Measurements from ENCODE around the gene GGT6.
"Not testable (repeated sequence)": the region's sequence is repeated elsewhere in the genome, so short reads cannot be mapped to it uniquely, and the experiment has no call there.

Gene GGT6

DNA sequence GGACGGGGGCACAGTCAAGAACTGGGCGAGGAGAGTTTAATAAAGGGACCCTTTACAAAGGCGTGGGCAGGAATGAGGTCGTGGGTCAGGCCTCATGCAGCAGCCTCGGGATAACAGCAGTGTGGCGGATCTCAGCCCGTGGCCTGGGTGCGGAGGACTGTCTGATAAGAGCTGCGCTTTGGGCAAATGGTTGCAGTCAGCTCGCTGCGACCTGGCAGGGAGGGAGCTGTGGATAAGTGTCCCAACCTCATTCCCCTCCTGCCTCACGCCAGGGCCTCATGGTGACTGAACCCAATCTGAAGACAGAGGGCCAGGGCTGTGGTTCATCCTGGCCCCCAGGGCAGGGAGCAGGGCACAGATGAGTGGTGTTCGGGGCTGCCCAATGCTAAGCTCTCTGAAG is 37.6 kb upstream of the GGT6 start:
- no peak overlapping the region for H3K4me3 ChIP-seq (ENCODE audit: low read depth, low read length)
- no peak for DNase-seq (ENCODE audit: low read depth)

DNA sequence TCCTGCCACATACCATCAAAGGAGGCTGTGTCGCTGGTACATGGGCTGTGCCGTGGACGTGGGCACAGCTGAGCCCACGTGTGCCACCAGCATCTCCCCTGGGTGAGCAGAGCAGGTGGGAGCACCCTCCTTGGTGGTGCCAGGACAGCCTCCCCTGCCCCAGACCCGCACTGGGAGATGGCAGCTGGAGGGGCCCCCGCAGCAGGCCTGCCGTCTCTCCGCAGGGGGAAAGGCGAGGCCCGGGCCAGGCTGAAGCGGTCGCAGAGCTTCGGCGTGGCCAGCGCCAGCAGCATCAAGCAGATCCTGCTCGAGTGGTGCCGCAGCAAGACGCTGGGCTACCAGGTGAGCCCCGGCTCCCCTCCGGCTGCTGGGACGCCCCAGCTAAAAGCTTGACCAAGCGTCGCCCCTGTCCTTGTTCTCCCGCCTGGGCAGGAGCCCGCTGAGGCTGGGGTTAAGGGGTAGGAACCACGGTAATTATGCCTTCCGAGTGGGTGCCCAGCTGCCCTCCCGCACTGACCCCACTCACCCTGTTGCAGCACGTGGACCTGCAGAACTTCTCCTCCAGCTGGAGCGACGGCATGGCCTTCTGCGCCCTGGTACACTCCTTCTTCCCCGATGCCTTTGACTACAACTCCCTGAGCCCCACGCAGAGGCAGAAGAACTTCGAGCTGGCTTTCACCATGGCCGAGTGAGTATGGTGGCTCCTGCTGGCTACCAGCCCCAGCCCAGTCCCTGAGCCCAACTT is 36.4 kb upstream of the GGT6 start:
- in situ Hi-C loops (cut with HindIII; ENCODE audit: low sequenced_read_pairs), result no loop called here
- H3K4me3 ChIP-seq (ENCODE audit: low read depth, low read length), result no peak overlapping the region
- no peak for DNase-seq (ENCODE audit: low read depth)

More for the DNA sequence above, 37.6 kb upstream of the GGT6 start:
- TF ChIP-seq, protein P1, sequence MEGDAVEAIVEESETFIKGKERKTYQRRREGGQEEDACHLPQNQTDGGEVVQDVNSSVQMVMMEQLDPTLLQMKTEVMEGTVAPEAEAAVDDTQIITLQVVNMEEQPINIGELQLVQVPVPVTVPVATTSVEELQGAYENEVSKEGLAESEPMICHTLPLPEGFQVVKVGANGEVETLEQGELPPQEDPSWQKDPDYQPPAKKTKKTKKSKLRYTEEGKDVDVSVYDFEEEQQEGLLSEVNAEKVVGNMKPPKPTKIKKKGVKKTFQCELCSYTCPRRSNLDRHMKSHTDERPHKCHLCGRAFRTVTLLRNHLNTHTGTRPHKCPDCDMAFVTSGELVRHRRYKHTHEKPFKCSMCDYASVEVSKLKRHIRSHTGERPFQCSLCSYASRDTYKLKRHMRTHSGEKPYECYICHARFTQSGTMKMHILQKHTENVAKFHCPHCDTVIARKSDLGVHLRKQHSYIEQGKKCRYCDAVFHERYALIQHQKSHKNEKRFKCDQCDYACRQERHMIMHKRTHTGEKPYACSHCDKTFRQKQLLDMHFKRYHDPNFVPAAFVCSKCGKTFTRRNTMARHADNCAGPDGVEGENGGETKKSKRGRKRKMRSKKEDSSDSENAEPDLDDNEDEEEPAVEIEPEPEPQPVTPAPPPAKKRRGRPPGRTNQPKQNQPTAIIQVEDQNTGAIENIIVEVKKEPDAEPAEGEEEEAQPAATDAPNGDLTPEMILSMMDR (IDR thresholded peaks at IDR 0.05; ENCODE audit: low read depth, low read length, missing control alignments), result no peak
- in situ Hi-C loops (cut with HindIII; ENCODE audit: low sequenced_read_pairs), result no loop called here

DNA sequence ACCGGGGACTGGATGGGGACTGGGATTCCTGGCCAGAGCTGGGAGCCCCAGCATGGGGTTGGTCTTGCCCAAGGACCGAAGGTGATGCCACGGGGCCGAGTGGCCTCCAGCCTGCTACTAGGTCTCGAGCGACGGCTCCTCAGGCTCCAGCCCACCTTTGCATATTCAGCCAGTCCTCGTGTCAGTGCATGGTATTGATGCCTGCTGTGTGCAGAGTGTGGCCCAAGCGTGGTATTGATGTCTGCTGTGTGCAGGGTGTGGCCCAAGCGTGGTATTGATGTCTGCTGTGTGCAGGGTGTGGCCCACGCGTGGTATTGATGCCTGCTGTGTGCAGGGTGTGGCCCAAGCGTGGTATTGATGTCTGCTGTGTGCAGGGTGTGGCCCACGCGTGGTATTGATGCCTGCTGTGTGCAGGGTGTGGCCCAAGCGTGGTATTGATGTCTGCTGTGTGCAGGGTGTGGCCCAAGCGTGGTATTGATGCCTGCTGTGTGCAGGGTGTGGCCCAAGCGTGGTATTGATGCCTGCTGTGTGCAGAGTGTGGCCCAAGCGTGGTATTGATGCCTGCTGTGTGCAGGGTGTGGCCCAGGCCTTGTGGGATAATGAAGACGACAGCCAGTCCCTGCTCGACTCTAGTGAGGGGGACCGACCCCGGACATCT is 35.4 kb upstream of the GGT6 start:
- H3K4me3 ChIP-seq (ENCODE audit: low read depth, low read length); DNase-seq (ENCODE audit: low read depth); in situ Hi-C loops (cut with HindIII; ENCODE audit: low sequenced_read_pairs): not testable (repeated sequence)

More for the DNA sequence above, 36.4 kb upstream of the GGT6 start:
- TF ChIP-seq, protein P1 (IDR thresholded peaks at IDR 0.05; ENCODE audit: low read depth, low read length, missing control alignments), result no peak

DNA sequence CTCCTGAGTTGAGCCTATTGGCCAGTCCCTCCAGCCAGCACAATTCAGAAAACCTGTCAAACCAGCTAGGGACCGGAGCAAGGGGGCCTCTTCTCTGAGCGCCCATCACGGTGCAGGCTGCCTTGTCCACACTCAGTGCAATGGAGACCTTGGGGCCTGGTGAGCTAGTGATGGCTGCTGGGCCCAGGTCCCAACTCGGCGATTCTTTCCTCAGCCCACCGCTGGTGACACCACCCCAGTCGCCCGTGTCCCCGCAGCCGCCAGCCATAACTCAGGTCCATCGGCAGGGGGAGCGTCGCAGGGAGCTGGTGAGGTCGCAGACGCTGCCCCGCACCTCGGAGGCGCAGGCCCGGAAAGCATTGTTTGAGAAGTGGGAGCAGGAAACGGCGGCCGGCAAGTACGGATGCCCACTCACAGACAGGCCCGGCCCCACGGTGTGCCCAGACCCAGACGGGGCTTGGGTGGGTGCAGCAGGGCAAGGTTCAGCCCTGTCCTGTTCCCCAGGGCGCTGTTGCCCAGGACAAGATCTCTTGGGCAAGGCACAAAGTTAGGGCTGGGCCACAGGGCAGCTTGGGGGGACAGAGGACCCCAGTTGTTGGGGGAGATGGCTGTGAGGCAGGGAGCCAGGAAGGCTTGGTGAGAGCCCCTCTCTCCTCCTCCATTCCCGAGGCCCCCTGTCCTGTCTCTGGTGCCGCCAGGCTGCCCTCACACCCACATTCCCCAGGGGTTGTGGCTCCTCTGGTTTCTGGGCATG is 34.7 kb upstream of the GGT6 start:
- in situ Hi-C loops (cut with HindIII; ENCODE audit: low sequenced_read_pairs), result no loop called here
- TF ChIP-seq, protein P1 (IDR thresholded peaks at IDR 0.05; ENCODE audit: low read depth, low read length, missing control alignments), result peak; percentile 21
- no peak for DNase-seq (ENCODE audit: low read depth)
- H3K4me3 ChIP-seq (ENCODE audit: low read depth, low read length), result no peak overlapping the region

DNA sequence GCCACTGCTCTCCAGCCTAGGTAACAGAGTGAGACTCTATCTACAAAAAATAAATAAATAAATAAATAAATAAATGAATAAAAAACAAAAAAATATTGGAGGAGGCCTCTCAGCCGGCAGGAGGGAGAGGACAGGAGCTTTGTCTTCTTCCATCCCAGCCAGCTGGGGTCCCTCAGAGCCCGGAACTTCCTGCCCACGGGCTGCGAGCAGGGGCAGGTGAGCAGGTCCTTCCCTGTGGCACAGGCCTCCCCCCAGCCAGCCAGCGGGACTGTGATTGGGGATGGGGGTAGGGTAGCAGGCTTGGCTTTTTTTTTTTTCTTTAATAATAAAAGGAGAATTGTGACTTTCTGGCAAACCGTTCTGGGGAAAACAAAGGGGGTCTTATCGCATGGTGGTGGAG is 34.0 kb upstream of the GGT6 start:
- DNase-seq (ENCODE audit: low read depth), result no peak
- in situ Hi-C loops (cut with HindIII; ENCODE audit: low sequenced_read_pairs), result no loop called here
- TF ChIP-seq, protein P1 (IDR thresholded peaks at IDR 0.05; ENCODE audit: low read depth, low read length, missing control alignments), result no peak
- no peak overlapping the region for H3K4me3 ChIP-seq (ENCODE audit: low read depth, low read length)

DNA sequence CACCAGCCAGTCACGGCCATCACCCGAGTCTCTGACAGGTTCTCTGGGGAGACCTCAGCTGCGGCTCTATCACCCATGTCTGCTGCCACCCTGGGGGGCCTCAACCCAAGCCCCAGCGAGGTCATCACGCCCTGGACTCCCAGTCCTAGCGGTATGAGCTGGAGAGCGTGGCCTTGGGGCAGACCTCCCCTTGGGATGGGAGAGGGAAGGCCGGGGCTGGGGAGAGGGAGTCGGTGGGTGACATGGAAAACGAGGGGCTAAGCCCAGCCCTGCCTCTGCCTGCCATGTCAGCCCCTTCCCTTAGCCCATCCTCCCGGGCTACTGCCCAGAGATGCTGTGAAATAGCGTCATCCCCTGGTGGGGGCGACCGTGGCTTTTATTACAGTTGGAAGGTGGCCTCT is 32.6 kb upstream of the GGT6 start:
- H3K4me3 ChIP-seq (ENCODE audit: low read depth, low read length), result no peak overlapping the region
- TF ChIP-seq, protein P1 (IDR thresholded peaks at IDR 0.05; ENCODE audit: low read depth, low read length, missing control alignments), result no peak
- no peak for DNase-seq (ENCODE audit: low read depth)
- in situ Hi-C loops (cut with HindIII; ENCODE audit: low sequenced_read_pairs), result no loop called here
